Lower leg skin (tissue), 4 donors: ENCODE measurements around the gene CD200R1. TPM values are rescaled to one million over a fixed set of nuclear protein-coding genes. Genes with fewer than 3 reads are reported as not detected.

Source experiments
- total RNA-seq, 4 donors: library from RNA; depleted of rRNA; stranded (reverse); fragments of >200 nt; gene quantifications; one replicate each; pipeline ENCODE4 v1.1.0, GENCODE V29; 2016

The CD200R1 gene
- total RNA-seq, 4 donors from 2014 or later: 1.1 to 5.9 (median 1.8) TPM; not detected in 1

Other genes starting within 250 kb of the CD200R1 start
- not detected for gene CD200R1L, start 128.2 kb downstream of the CD200R1 start, total RNA-seq
- 10 to 100 TPM; 11.8 to 32.7 (median 19.8) TPM for gene GTPBP8, start 15.9 kb upstream of the CD200R1 start, total RNA-seq
- gene BOC, start 236.5 kb upstream of the CD200R1 start, total RNA-seq: 10 to 100 TPM; 61.3 to 75.3 (median 68.0) TPM